Left ventricle myocardium superior (tissue), 1 donor: ENCODE data around the gene SLIT1. TPM values are rescaled to one million over a fixed set of nuclear protein-coding genes. Genes with fewer than 3 reads are reported as not detected.

Source experiments
- ATAC-seq: fragments of 200-7000 bp; cut with Tn5 transposase; one replicate; pipeline ENCODE4 v1.9.1; 2020; ENCODE audit warnings: mild to moderate bottlenecking, moderate library complexity
- DNase-seq: peaks from one replicate; pipeline ENCODE4 v3.0.0-alpha.2; 2020
- intact Hi-C: fragments of 100-400 bp; cut with micrococcal nuclease; formaldehyde crosslinking; loops from one replicate; pipeline ENCODE4 v1.11.0; 2022
- total RNA-seq: library from RNA; stranded (reverse); fragmentation: NEBNext Ultra II Directional; extraction: Animal tissue kit (Norgen Biotek cat#: 25700); gene quantifications from one replicate; pipeline ENCODE4 v1.2.1, GENCODE V29; 2021
- donor health status: DM: no; HTN: yes; CAD: no; lungs with severe emphysema.

The SLIT1 gene
- total RNA-seq, 1 donor from 2014 or later = 0.17 TPM

DNA sequence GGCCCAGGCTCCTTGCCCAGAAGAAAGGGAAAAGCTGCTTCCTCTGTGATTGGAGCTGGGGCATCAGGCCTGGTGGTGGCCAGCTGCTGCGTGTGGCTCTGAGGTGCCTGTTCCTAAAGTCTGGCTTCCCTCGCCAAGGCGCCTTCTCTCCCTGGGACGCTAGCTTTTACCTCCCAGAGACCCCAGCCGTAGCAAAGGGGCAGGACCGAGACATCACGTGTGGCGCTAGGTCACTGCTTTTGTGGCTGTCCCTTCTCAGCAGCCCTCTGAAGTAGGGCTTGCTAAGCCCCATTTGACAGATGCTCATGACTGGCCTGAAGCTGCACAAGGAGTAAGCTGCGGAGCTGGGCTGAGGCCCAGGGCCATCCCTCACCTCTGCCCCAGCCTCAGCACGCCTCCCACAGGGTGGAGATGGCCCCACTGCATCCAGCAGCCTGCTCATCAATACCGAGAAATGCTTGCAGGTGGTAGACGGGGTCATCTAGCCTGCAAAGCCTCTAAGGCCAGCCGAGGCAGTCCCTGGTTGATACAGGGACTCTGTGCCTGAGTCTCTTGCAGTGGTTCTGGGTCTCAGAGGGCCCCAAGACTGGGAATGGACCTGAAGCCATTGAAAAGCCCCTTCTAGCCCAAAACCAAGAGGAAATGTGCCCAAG is 182.5 kb downstream of the SLIT1 start:
- intact Hi-C loops = no loop called here
- ATAC-seq (no peak), DNase-seq (no peak)

DNA sequence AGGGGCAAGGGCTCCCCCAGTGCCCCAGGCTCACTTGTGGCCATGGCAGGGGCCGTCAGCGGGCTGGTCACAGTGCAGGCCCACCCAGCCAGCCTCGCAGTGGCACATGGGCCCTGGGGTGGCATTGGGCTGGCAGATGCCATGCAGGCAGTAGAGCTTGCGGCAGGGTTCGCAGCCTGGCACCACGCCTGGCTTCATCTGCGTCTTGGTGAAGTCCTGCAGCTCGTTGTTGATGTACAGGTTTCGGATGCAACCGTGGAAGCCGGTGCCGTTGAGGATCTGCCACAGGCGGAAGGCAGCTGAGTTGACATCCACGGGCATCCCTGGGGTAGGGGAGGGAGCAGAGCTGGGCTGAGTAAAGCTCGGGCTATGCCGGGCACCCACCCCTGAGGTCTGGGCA is 183.1 kb downstream of the SLIT1 start:
- intact Hi-C loops = no loop called here
- ATAC-seq = no peak
- no peak for DNase-seq

DNA sequence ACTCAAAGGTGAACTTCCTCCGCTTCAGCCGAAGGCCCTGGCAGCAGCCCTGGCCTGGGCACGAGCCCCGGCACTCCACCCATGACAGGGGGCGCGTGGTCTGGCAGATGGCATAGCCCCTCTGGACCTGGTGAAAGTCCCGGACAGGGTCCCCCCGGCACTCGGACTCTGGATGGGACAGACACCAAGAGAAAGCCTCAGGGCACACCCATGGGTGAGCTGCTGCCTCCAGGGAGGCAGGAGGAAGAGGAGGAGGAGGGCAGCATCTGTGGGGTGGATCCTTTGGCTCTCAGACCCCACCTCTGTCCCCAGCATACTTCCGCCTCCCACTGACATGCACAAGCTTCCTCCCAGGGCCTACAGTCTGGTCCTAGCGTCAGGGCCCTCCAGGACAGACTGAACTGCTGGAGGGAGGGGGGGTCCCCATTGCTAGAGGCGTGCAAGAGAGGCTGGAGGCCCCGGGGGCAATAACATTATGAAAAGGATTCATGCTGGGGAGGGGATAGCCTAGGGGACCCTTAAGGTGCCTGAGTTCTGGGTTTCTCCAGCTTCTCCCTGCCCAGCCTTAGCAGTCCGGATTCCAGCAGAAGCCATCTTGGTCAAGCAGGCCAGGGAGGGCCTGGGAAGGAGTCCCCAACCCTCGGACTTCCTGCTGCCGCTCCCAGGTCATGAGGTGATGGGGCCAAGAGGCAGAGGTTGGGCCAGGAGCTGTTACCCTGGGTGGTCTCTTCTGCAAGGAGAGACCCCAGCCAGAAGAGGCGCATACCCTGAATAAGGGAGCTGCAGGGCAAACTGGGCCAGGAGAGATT is 184.4 kb downstream of the SLIT1 start:
- DNase-seq (no peak), ATAC-seq (no peak)
- intact Hi-C loops = no loop called here

DNA sequence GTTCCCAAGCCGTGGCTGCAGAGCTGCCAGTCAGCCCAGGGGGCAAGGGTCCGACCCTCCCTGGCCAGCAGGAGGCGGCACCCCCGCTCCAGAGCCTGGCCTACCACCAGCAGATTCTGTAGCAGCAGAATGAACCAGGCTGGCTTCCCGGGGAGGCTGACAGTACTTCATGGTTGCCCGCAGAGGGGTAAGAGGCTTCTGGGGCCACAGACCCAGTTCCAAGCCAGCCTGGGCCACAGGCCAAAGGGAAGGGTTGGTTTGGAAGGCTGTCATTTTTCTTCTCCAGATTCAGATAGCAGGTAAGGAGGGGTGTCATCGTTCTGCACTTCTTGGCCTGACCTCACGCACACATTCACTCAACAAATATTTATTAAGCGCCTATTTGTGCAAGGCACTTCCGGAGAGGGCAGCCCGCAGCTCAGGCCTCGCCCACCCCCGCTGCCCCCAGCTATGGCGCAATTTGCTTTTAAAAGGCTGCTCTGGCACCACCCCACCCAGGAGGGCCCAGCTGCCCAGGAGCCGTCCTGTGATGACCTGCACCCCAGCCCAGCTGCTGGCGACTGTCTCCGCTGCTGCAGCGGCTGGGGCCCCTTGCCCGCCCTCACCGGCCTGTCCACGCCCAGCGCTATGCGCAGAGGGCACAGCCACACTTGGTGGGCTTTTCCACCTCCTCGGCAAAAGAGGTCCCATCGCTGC is 185.1 kb downstream of the SLIT1 start:
- ATAC-seq (no peak), DNase-seq (no peak)
- intact Hi-C loops = no loop called here

DNA sequence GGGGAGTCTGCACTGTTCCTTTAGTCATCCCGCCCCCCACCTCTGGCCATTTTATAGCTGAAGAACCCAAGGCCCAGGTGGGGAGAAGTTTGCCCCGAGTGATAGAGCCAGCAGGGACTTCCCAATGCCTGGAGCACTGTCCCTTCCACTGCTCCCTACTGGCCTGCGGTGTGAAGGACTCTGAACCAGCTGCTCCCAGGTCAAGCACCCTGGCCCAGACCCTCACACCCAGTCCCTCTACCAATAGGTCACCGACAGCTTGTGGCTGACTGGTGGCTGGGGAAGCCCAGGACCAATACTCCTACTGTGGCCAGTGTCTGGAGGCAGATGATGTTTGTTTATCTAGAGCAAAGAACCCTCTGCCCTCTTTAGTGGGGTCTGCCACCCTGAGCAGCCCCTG is 185.8 kb downstream of the SLIT1 start:
- no peak for ATAC-seq
- intact Hi-C loops = no loop called here
- no peak for DNase-seq

DNA sequence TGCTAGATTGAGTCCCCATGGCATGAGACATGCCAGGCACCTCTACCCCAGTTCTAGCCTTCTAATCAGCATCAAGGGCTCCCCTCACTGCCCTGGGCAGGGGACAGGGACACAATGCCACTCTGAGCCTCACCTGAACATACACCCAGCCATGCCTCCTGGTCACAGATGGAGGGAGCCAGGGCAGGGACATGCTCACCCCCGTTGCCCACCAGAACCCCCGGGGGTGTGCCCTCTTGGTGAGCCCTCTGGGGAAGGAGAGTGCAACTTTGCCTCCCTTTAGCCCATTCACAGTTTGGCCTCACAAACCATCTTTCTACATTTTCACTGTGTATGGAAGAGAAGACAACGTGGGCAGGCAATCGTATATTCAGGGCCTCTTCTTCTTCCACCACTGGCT is 186.4 kb downstream of the SLIT1 start:
- ATAC-seq (no peak), DNase-seq (no peak)
- intact Hi-C loops = no loop called here

DNA sequence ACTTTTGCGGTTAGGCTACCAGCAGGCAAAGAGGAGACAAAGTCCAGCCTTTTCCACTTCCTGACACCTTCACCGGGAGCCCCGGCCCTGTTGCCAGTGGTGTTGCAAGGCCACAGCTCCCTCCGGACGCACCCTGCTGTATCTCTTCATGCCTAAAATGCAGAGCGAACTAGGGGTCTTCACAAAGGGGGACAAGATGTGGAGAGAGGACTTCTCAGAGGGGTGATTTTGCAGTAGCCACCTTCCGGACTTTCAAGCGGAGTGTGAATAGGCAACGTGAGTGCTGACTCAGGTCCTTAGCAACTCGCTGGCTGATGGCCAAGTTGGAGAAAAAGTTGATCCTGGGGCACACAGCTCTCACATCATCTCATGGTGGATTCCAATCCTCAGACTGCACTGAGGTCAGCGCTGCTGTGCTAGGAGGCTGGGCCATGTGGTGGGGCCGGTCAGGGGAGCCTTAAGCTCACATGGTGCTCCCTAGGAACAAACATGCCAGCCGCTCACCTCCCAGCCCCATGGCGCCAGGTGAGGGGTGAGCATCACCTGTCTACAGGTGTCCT is 187.3 kb downstream of the SLIT1 start:
- intact Hi-C loops = no loop called here
- DNase-seq = no peak
- ATAC-seq = no peak

DNA sequence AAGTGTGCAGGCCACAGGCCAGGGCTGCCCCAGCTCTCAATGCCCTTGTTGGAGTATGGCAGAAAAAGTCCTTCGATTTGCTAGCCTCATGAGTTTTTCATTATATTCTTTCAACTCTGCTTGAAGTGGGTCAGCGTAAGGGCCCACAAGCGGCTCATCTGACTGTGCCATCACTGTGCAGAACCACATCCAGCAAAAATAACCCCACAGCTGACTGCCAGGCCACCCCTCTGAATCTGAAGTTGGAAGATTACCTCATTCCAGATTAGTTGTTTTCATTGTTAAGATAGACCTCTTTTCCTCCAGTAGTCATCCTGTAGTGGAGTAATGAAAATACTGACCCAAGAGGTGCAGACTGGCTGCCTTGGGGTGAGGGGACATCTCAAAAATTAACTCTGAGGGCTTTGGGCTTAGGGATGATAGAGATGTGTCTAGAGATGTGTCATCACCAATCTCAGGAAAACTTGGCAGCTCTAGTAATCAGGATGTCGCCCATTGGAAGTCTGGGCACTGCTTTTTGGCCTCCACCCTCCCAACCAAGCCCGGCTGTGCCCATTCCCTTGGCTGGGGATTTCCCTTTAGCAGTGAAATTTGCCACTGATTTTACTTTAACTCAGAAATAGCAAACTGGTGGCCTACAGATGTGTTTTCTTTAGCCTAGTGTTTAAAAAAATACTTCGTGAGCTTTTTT is 189.3 kb downstream of the SLIT1 start:
- DNase-seq (no peak), ATAC-seq (peak; percentile 49)
- intact Hi-C loops = no loop called here

DNA sequence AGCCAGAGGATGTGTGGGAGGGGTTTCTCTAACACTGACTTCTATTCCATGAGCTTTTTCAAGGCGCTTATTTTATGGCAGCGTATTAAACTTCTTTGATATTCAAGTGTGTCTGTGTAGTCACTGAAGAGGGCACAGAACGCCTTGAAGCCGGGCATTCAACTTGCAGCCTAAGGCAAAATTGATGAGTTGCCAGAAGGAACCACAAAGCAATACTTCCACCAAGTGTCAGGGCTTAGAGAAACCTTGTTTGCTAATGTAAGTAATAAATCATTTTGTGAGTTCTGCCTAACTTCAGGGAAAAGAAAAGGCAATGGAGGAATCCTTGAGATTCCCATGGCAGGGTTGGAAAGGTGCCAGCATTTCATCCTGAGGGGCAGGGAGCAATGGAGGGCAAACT is 189.9 kb downstream of the SLIT1 start:
- DNase-seq (no peak), ATAC-seq (no peak)
- intact Hi-C loops = no loop called here

DNA sequence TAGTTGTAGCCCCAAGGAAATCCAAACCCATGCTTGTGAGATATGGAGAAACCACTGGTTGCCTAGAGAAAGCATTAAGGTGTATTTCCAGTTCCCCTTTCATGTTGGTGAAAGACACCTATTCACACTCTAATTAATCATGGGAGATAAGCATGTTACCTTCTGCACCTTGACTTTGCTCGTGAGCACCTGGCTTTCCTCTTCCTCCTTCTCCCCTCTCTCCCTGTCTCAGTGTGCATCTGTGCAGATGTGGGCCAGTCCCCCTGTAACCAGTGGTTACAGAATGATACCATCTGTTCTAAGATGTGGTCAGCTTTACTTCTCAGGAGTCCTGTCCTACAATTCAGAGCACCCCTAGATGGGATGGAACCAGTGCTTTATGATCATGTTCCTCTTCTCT is 193.0 kb downstream of the SLIT1 start:
- intact Hi-C loops = no loop called here
- DNase-seq (no peak), ATAC-seq (no peak)

DNA sequence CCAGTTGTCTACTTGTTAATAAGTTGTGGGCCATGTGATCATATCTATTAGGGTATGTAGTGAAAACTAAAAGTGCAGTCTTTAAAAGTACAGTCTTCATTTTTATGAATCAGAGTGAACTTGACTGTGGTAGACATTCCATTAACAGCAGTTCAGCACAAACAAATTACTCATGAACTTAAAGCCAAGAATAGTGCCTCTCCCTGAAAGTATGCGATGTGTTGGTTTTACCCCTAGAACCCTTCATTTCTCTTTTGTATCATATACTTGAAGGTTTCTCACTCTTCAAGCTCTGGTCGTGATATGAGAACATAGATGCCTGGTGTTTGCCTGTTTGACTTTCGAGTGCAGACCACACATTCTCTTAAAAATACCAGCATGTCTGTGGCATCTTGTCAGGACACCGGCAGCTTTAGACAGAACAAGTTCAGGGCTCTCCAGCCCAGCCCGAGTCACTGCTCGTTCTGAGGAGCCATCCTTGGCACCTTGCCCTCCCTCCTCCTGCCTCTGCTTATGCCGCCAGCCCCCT is 194.4 kb downstream of the SLIT1 start:
- intact Hi-C loops = no loop called here
- ATAC-seq (peak; percentile 18), DNase-seq (no peak)

DNA sequence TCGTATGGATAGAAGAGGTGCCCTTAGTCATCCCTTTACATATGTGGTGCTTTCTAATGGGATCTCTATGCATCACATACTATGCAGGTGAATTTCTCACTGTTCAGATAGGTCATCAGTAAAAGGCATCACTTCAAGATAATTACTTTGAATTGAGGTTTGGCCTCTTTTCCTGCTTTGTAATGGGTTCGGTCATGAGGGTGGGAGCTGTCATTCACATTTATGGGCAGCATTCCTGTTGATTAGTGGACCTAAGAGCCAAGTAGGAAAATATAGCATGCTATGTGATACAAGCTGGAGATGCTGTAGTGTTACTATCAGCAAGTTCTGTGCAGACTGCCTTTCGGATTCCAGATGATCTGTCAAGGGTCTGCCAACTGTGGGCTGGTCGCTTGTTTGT is 197.3 kb downstream of the SLIT1 start:
- intact Hi-C loops = no loop called here
- no peak for DNase-seq
- no peak for ATAC-seq

DNA sequence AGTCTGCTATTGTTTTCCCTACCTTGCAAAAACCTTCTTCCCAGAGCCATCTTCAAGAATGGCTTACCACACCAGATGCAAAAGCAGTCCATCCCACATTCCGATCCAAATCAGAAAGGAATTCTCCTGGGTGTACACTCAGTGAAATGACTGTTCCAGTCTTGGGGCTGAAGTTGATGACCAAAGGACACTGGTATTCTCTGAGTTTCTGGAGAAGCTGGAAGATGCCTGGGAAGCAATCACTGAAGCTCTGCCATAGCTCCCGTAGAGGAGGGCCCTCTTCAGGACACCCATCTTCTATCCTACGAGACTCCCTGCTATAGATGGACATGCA is 197.9 kb downstream of the SLIT1 start:
- DNase-seq (no peak), ATAC-seq (no peak)
- intact Hi-C loops = no loop called here

DNA sequence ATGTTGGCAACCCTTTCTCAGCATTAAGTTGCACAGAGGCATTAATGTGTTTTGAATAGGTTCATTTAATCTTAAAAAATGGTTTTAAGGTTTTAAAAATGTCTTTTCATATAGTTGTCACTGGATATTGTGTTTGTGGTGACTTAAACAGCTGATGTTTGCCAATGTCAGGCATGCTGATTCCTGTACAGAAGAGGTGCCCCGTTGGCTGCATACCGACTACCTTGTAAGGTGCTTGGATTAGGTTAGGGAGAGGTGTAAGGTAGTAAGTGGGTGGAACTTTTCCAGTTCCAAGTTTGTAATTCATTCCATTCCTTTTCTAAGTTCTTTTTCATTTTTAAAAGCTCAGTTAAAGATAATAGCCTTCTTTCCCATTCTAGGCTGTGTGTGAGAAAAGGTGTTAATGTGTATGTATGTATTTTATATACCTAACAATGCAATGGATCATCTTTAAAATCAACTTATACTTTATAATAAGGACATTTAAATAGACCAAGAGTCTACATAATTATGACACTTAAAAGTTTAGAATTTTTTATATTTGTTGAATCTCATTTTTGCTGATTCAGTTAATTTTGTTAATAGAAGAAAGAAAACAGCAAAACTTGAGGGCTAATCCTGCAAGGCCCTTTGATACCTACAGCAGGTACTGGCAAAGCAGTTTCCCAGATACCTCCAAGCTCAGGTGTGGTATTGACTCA is 198.5 kb downstream of the SLIT1 start:
- DNase-seq (no peak), ATAC-seq (no peak)
- intact Hi-C loops = no loop called here

DNA sequence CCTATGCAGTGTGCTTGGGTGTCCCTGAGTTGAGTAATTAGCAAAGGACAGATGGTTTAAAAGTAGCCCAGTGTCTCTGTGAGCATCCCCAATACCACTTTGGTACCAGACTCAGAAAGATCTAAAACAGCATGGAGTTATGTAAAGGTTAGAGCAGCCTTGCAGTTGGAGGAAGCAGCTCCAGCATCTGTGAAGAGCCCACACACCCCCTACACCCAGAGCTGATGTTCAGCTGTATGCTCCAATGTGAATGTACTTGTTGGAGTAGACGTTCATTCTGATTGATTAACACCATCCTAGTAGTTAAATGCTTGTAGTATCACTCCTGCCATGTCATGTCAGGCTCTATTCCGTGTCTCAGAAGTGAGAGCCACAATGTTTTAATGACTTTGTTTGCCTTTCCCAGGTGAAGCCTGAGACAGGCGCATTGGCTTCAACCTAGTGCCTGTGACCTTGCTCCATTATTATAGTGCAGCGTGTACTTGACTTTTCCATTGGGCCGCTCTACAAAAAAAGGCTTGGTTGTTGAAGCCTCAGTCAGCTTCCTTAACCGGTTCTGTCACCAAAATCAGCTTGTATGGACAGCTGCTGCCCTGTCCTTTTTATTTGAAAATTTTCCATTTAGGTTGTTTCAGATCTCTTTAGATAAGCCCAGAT is 199.4 kb downstream of the SLIT1 start:
- intact Hi-C loops = no loop called here
- ATAC-seq (no peak), DNase-seq (no peak)

DNA sequence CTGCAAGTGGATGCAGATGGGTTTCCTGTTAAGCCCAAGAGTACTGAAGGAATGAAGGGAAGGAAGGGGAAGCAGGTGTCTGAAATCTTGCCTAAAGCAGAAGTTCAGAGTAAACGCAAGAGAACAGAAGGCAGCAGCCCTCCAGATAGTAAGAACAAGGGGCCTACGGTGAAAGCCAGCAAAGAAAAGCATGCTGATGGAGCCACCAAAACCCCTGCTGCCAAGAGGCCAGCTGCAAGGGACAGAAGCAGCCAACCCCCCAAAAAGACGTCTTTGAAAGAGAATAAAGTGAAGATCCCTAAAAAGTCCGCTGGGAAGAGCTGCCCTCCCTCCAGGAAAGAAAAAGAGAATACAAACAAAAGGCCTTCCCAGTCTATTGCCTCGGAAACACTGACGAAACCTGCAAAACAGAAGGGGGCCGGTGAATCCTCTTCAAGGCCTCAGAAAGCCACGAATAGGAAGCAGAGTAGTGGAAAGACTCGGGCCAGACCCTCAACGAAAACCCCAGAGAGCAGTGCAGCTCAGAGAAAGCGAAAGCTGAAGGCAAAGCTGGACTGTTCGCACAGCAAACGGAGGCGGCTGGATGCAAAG is 201.1 kb downstream of the SLIT1 start:
- no peak for ATAC-seq
- no peak for DNase-seq
- intact Hi-C loops = no loop called here

DNA sequence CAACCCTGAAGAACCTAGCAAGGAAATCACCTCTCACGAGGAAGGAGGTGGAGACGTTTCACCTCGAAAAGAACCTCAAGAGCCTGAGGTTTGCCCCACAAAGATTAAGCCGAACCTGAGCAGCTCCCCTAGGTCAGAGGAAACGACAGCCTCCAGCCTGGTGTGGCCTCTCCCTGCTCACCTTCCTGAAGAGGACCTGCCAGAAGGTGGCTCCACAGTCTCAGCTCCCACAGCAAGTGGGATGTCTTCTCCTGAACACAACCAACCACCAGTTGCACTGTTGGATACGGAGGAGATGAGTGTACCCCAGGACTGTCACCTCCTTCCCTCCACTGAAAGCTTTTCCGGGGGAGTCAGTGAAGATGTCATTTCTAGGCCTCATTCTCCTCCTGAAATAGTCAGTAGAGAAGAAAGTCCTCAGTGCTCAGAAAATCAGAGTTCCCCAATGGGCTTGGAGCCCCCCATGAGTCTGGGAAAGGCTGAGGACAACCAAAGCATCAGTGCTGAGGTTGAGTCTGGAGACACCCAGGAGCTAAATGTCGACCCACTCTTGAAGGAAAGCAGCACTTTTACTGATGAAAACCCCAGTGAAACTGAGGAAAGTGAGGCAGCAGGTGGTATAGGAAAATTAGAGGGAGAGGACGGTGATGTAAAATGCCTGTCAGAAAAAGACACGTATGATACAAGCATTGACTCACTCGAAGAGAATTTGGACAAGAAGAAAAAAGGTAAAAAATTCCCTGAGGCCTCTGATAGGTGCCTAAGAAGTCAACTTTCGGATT is 203.4 kb downstream of the SLIT1 start:
- DNase-seq = no peak

More for the DNA sequence above, 203.4 kb downstream of the SLIT1 start:
- no peak for ATAC-seq
- intact Hi-C loops = no loop called here
